B cell (primary cell): ENCODE results near the gene HSPB3. TPM values are rescaled to one million over a fixed set of nuclear protein-coding genes. Genes with fewer than 3 reads are reported as not detected.

Source experiments
- ATAC-seq: fragments of 200-7000 bp; cut with Tn5 transposase; one replicate; pipeline ENCODE4 v1.10.0; 2021; ENCODE audit warnings: low read depth, mild to moderate bottlenecking, moderate number of reproducible peaks, moderate library complexity
- CTCF ChIA-PET: fragments of 350-600 bp; sonication (Branson Sonifier 250); formaldehyde crosslinking; loops from one replicate; lab custom pipeline; 2021; ENCODE audit warnings: antibody characterized with exemption, inconsistent platforms; lab: Charles Lee
- POLR2A ChIA-PET: fragments of 350-600 bp; sonication (Branson Sonifier 250); formaldehyde crosslinking; loops from one replicate; lab custom pipeline; 2021; ENCODE audit warnings: antibody characterized with exemption; lab: Charles Lee
- DNase-seq: peaks from one replicate; pipeline ENCODE4 v3.0.0; 2013
- H2AFZ ChIP-seq: 2 replicates; pipeline ENCODE4 v1.6.1; 2012; ENCODE audit warnings: mild to moderate bottlenecking, low read depth, low read length; ENCODE audit not compliant: insufficient read depth, poor library complexity, severe bottlenecking
- H3K27ac ChIP-seq, 2 donors: 1 replicate in 1 of 2; 2 replicates in 1 of 2; pipeline ENCODE4 v1.5.1; 2012 to 2013; ENCODE audit warnings: low read length in 2 of 2, mild to moderate bottlenecking in 2 of 2, moderate library complexity in 1 of 2
- H3K27me3 ChIP-seq, 4 experiments: fragments of 200-600 bp in 1 of 4; sonication (generic) in 1 of 4; replicated peaks in 1 of 4; 1 replicate in 2 of 4; 2 replicates in 2 of 4; pipeline versions ENCODE4 v1.6.1 to v1.7.0; 2013 to 2016; ENCODE audit warnings: low read length in 3 of 4, mild to moderate bottlenecking in 2 of 4, mixed read lengths in 1 of 4, moderate library complexity in 1 of 4; ENCODE audit not compliant: insufficient read depth in 4 of 4, control insufficient read depth in 3 of 4; ENCODE audit errors: control extremely low read depth in 1 of 4
- H3K36me3 ChIP-seq, 2 experiments: replicated peaks in 1 of 2; 1 replicate in 1 of 2; 2 replicates in 1 of 2; pipeline versions ENCODE4 v1.6.1 to v1.7.1; 2013; ENCODE audit warnings: low read length in 1 of 2; ENCODE audit not compliant: insufficient read depth in 2 of 2, control insufficient read depth in 1 of 2; ENCODE audit errors: control extremely low read depth in 1 of 2, extremely low read depth in 1 of 2
- H3K4me1 ChIP-seq, 2 donors: fragments of 200-600 bp in 1 of 2; sonication (generic) in 1 of 2; 1 replicate in 1 of 2; 2 replicates in 1 of 2; pipeline versions ENCODE4 v1.5.1 to v1.6.1; 2013 to 2017; ENCODE audit warnings: low read length in 2 of 2; ENCODE audit not compliant: control insufficient read depth in 2 of 2, insufficient read depth in 2 of 2
- H3K4me2 ChIP-seq: replicated peaks from 2 replicates; pipeline ENCODE3; 2012; ENCODE audit warnings: mild to moderate bottlenecking, low read depth, low read length; ENCODE audit not compliant: poor library complexity, severe bottlenecking
- H3K4me3 ChIP-seq, 5 experiments: fragments of 200-600 bp in 1 of 5; sonication (generic) in 1 of 5; 1 replicate in 3 of 5; 2 replicates in 2 of 5; pipeline versions ENCODE4 v1.5.1 to v1.7.0; 2011 to 2016; ENCODE audit warnings: low read length in 4 of 5, mild to moderate bottlenecking in 4 of 5, low read depth in 2 of 5, control low read depth in 1 of 5, moderate library complexity in 1 of 5; ENCODE audit not compliant: insufficient read depth in 1 of 5; ENCODE audit errors: control extremely low read depth in 1 of 5, extremely low read depth in 1 of 5
- H3K79me2 ChIP-seq: fragments of 200-600 bp; sonication (generic); one replicate; pipeline ENCODE4 v1.6.0; 2016; ENCODE audit warnings: low read length; ENCODE audit not compliant: control insufficient read depth, insufficient read depth
- H3K9ac ChIP-seq: fragments of 200-600 bp; sonication (generic); 2 replicates; pipeline ENCODE4 v1.6.1; 2017; ENCODE audit warnings: mild to moderate bottlenecking, low read length, moderate library complexity
- H3K9me3 ChIP-seq, 3 donors: one replicate each; pipeline versions ENCODE4 v1.6.1 to v1.7.1; 2013; ENCODE audit warnings: low read length in 2 of 3; ENCODE audit not compliant: control insufficient read depth in 2 of 3, insufficient read depth in 1 of 3; ENCODE audit errors: control extremely low read depth in 1 of 3
- H4K20me1 ChIP-seq: 2 replicates; pipeline ENCODE4 v1.6.0; 2012; ENCODE audit warnings: mild to moderate bottlenecking, low read length; ENCODE audit not compliant: insufficient read depth, control insufficient read depth, poor library complexity, severe bottlenecking
- H3K27ac Mint-ChIP-seq: one replicate; pipeline ENCODE4 v1.8.0; 2021; ENCODE audit warnings: mixed read lengths
- H3K27me3 Mint-ChIP-seq: one replicate; pipeline ENCODE4 v1.8.0; 2021; ENCODE audit warnings: mixed read lengths
- H3K4me1 Mint-ChIP-seq: one replicate; pipeline ENCODE4 v1.8.0; 2021; ENCODE audit warnings: mixed read lengths
- H3K4me3 Mint-ChIP-seq: one replicate; pipeline ENCODE4 v1.8.0; 2021; ENCODE audit warnings: mixed read lengths
- H3K9me3 Mint-ChIP-seq: one replicate; pipeline ENCODE4 v1.8.0; 2022; ENCODE audit warnings: mixed read lengths; ENCODE audit not compliant: insufficient read depth
- EZH2 ChIP-seq: IDR thresholded peaks from 2 replicates; pipeline ENCODE4 v1.6.1; 2012; ENCODE audit warnings: borderline replicate concordance, low read depth, mild to moderate bottlenecking, moderate library complexity, low read length; ENCODE audit not compliant: insufficient read depth, poor library complexity, severe bottlenecking
- WGBS: methylation state at CpG from one replicate; pipeline ENCODE4 v1.1.5; 2013; ENCODE audit warnings: missing lambda C conversion rate; ENCODE audit not compliant: insufficient coverage; 5-methylcytosine and 5-hydroxymethylcytosine counted together
- intact Hi-C: fragments of 100-400 bp; cut with micrococcal nuclease; formaldehyde crosslinking; loops from one replicate; pipeline ENCODE4 v1.10.0; 2022
- polyA plus RNA-seq: library from polyadenylated mRNA; depleted of rRNA; stranded (reverse); fragments of >200 nt; gene quantifications from 2 replicates; pipeline ENCODE4 v1.2.3, GENCODE V29; 2012
- total RNA-seq, 2 donors: library from RNA; stranded (reverse); fragments of 120-200 nt in 1 of 2; gene quantifications; 1 replicate in 1 of 2; 2 replicates in 1 of 2; pipeline versions ENCODE4 v1.2.3 to v1.2.4, GENCODE V29; 2013 to 2022
- TF ChIP-seq, protein P1 (sequence below): fragments of 200-600 bp; IDR thresholded peaks from one replicate; pipeline ENCODE4 v1.8.0; 2022; ENCODE audit warnings: antibody characterized with exemption, mild to moderate bottlenecking

Gene HSPB3
- total and polyA plus RNA-seq, 2 donors (not counting 1 experiment from before 2014, with no cell fraction given) = not detected

DNA sequence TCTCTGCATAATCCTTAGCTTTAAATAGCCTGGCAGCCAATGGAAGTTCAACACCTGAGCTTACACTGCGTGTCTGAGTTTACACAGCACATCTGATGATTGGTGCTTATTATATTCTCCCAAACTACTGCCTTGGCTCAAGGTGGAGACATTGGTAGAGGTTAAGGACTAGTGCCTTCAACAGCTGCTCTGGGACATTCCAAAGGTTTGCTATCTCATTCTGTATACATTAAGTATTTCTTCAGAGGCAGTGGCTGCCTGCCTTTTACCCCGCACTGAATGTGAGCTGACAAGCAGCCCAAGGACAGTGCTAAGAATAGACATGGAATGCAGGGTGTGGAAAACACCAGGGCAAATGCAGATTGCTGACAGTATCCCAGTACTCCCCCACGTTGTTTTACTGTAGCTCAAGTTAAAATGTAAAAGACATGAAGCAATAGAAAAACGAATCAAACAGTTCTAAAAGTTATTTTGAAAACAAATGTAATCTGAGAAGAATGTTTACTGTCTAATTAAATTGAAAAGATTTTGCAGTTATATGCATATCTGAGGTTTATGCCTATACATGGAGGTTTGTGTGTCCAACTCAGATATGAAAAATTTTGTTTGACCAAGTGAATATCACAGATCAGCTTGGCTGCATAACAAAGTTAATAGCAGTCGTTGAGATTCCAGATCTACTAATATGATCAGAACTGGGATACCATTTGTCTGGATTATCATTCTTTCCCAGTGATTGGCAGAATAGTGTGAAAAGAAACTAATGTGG is 1.8 kb downstream of the HSPB3 start:
- H3K4me1 Mint-ChIP-seq = no peaks in the 10 kb centered on the region
- no peak for DNase-seq
- no CpG with 5 or more reads among the region's 5 CpGs for WGBS
- no peak overlapping the region for H3K4me3 Mint-ChIP-seq
- H3K9ac ChIP-seq = no peak overlapping the region
- peaks cover 0 to 6% (median 0%) of the 10 kb centered on the region in 4 experiments for H3K27me3 ChIP-seq
- no peak overlapping the region for H3K4me3 ChIP-seq
- no peak for TF ChIP-seq EZH2
- TF ChIP-seq, protein P1, sequence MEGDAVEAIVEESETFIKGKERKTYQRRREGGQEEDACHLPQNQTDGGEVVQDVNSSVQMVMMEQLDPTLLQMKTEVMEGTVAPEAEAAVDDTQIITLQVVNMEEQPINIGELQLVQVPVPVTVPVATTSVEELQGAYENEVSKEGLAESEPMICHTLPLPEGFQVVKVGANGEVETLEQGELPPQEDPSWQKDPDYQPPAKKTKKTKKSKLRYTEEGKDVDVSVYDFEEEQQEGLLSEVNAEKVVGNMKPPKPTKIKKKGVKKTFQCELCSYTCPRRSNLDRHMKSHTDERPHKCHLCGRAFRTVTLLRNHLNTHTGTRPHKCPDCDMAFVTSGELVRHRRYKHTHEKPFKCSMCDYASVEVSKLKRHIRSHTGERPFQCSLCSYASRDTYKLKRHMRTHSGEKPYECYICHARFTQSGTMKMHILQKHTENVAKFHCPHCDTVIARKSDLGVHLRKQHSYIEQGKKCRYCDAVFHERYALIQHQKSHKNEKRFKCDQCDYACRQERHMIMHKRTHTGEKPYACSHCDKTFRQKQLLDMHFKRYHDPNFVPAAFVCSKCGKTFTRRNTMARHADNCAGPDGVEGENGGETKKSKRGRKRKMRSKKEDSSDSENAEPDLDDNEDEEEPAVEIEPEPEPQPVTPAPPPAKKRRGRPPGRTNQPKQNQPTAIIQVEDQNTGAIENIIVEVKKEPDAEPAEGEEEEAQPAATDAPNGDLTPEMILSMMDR = no peak
- no peaks in the 10 kb centered on the region for H3K79me2 ChIP-seq
- H3K9me3 ChIP-seq = peaks cover 0 to 16% (median 2%) of the 10 kb centered on the region in 3 donors
- H4K20me1 ChIP-seq = no peaks in the 10 kb centered on the region
- ChIA-PET POLR2A (no interaction called here), CTCF (interaction anchor here (0.6 to 2.2 kb wide), 3 partner anchors 11 to 38 kb away, joined by 3 to 8 read pairs (median 4); no protein-coding TSS in a partner anchor)
- H3K36me3 ChIP-seq = no peaks in the 10 kb centered on the region
- no peak overlapping the region for H3K4me2 ChIP-seq
- H2AFZ ChIP-seq = no peak overlapping the region
- H3K4me1 ChIP-seq = no peaks in the 10 kb centered on the region
- peaks cover 47% of the 10 kb centered on the region for H3K27me3 Mint-ChIP-seq
- H3K9me3 Mint-ChIP-seq = peaks cover 7% of the 10 kb centered on the region
- H3K27ac ChIP-seq = no peak overlapping the region
- no peak overlapping the region for H3K27ac Mint-ChIP-seq
- intact Hi-C loops = no loop called here
- no peak for ATAC-seq

DNA sequence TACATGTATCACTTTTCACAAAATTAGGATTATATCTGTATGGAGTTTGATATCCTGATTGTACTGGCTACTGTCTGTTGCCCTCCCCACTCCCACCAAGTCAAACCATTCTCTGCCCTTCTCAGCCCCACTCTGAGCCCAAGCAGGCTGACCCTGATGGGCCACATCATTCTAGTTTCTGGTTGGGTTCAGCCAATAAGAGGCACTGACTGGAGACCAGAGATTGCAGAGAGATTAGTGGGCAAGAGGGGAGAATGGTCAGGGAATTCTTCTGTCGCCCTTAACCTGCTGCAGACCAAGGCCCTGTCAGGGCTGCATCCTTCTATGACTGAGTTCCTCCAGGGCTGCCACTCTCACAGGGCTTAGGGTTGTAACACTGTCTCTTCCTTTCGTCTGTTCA is 2.7 kb downstream of the HSPB3 start:
- Mint-ChIP-seq H3K4me3 (no peak overlapping the region), H3K9me3 (peaks cover 8% of the 10 kb centered on the region), H3K27me3 (peaks cover 44% of the 10 kb centered on the region), H3K27ac (no peak overlapping the region), H3K4me1 (no peaks in the 10 kb centered on the region)
- CTCF ChIA-PET = interaction anchor here (0.6 to 2.2 kb wide), 2 partner anchors 10 to 31 kb away, joined by 3 to 8 read pairs; no protein-coding TSS in a partner anchor
- peaks cover 0 to 17% (median 2%) of the 10 kb centered on the region in 3 donors for H3K9me3 ChIP-seq
- H3K36me3 ChIP-seq = no peaks in the 10 kb centered on the region
- no peaks in the 10 kb centered on the region for H3K79me2 ChIP-seq
- DNase-seq (no peak), ATAC-seq (no peak)
- TF ChIP-seq EZH2 = no peak
- TF ChIP-seq, protein P1 = no peak
- intact Hi-C loops = no loop called here
- POLR2A ChIA-PET = no interaction called here
- no peak overlapping the region for H3K4me2 ChIP-seq
- no peaks in the 10 kb centered on the region for H4K20me1 ChIP-seq
- H3K27me3 ChIP-seq = peaks cover 0 to 6% (median 0%) of the 10 kb centered on the region in 4 experiments
- no peak overlapping the region for H2AFZ ChIP-seq
- H3K4me3 ChIP-seq = no peak overlapping the region
- 88% methylated on average over 1 of the region's 2 CpGs for WGBS
- no peak overlapping the region for H3K27ac ChIP-seq
- H3K4me1 ChIP-seq = no peaks in the 10 kb centered on the region
- no peak overlapping the region for H3K9ac ChIP-seq
